Measurements from ENCODE around the gene C1R. TPM values are rescaled to one million over a fixed set of nuclear protein-coding genes. Genes with fewer than 3 reads are reported as not detected.

Gene C1R
- total and polyA plus RNA-seq, 2 of the 8 experiments (the other 6 are each of a cell fraction or from before 2014, with no cell fraction given), result 6.9 to 16.3 TPM

DNA sequence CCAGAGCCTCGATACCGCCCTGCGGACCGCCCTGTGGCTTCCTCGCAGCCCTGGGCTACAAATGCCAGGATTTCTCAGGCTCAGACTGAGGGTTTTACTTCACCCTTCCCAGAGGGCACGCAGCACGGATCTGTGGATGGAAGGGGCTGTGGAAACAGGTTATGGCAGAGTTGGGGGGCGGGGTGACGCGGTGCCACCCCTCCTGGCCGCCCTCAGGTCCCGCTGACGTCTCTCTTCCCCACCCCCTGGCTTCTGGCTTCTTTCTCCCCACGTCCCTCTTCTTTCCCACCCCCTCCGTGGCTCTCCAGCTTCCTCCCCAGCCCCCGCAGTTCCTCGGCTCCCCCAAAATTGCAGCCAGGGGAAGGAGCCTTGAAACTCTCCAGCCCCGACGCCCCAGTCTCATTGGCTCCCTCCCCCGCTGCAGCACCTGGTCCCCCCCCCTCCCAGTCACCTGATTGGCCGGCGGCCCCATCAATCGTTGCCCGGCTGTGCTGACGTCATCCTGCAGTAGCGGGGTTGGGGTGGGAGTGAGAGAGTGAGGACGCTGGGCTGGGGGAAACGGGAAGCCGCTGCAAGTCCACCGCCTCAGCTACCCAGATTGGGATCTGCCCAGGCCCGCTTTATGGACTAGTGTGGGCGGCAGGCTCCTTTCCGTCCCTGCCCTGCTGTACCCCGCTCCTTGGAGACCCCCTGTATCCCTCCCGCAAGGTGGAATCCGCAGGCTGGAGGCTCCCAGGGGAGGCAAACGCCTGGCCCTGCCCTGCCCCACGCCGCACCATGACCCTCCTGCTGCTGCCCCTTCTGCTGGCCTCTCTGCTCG is 37.8 kb upstream of the C1R start, which contains the start of gene CLSTN3 (continued):
- TF ChIP-seq BRCA1 (IDR thresholded peaks at IDR 0.05; ENCODE audit: low read depth, low read length), result no peak
- TF ChIP-seq SIN3A (conservative IDR thresholded peaks at IDR 0.05 in 1 of 2, IDR thresholded peaks at IDR 0.05 in 1 of 2; ENCODE audit: low read depth in 1 of 2, low read length in 2 of 2), result 0 out of 4 replicates have a peak, but pooled peaks of 1 of the 2 experiments have one; percentile 45
- no peak for TF ChIP-seq RFX5 (IDR thresholded peaks at IDR 0.05; ENCODE audit: borderline replicate concordance, low read depth, low read length)
- no peak for TF ChIP-seq TCF12 (IDR thresholded peaks at IDR 0.05; ENCODE audit: low read depth, low read length)
- TF ChIP-seq KDM4A (IDR thresholded peaks at IDR 0.05; ENCODE audit: low read depth, low read length, severe bottlenecking), result peak; percentile 65
- no peak for TF ChIP-seq CHD7 (IDR thresholded peaks at IDR 0.05; ENCODE audit: insufficient replicate concordance, low read length)
- TF ChIP-seq EP300 (IDR thresholded peaks at IDR 0.05; ENCODE audit: borderline replicate concordance in 1 of 2, low read depth in 2 of 2, low read length in 2 of 2), result no peak
